Endothelial cell of umbilical vein (primary cell): ENCODE data around the gene CDC37. TPM values are rescaled to one million over a fixed set of nuclear protein-coding genes. Genes with fewer than 3 reads are reported as not detected.

ENCODE experiments used
- Bru-seq: library from RNA; stranded (reverse); fragments of 400-500 nt; gene quantifications from one replicate; lab custom pipeline; 2021; lab: Mats Ljungman, UMichigan
- BruChase-seq, 2 experiments: library from RNA; stranded (reverse); fragments of 400-500 nt; gene quantifications; one replicate each; lab custom pipeline; 2021; lab: Mats Ljungman, UMichigan
- BruUV-seq: library from RNA; stranded (reverse); fragments of 400-500 nt; replicated peaks from 2 replicates; lab custom pipeline; 2021; lab: Mats Ljungman, UMichigan
- CTCF ChIA-PET: fragments of 300-600, 350-600 bp; sonication (Branson Sonifier 250); formaldehyde crosslinking; loops from one replicate; lab custom pipeline; 2021; ENCODE audit warnings: antibody characterized with exemption, inconsistent platforms; lab: Charles Lee
- POLR2A ChIA-PET: fragments of 300-600, 350-600 bp; sonication (Branson Sonifier 250); formaldehyde crosslinking; loops from one replicate; lab custom pipeline; 2021; ENCODE audit warnings: antibody characterized with exemption, inconsistent platforms; lab: Charles Lee
- DNase-seq: peaks from one replicate; pipeline ENCODE4 v3.0.0-alpha.2; 2011; ENCODE audit warnings: low read depth, low spot score
- FAIRE-seq: peaks from 2 replicates; lab custom pipeline; 2011; peaks lifted over from hg19 to GRCh38; lab: Jason Lieb, UNC
- H2AFZ ChIP-seq: 2 replicates; pipeline ENCODE4 v1.6.0; 2012; ENCODE audit warnings: low read depth, low read length, control low read depth, inconsistent platforms
- H3K27ac ChIP-seq: 2 replicates; pipeline ENCODE4 v1.5.1; 2011; ENCODE audit warnings: low read depth, mild to moderate bottlenecking, control low read depth, low read length, moderate library complexity; ENCODE audit not compliant: insufficient read depth
- H3K27me3 ChIP-seq, 2 experiments: 2 replicates each; pipeline versions ENCODE4 v1.6.0 to v1.6.1; 2011; ENCODE audit warnings: low read length in 2 of 2, mixed read lengths in 1 of 2; ENCODE audit not compliant: control insufficient read depth in 2 of 2, insufficient read depth in 2 of 2
- H3K36me3 ChIP-seq, 2 experiments: 2 replicates in 1 of 2; 3 replicates in 1 of 2; pipeline ENCODE4 v1.5.1; 2011; ENCODE audit warnings: low read length in 2 of 2, mild to moderate bottlenecking in 1 of 2, moderate library complexity in 1 of 2; ENCODE audit not compliant: control insufficient read depth in 2 of 2, insufficient read depth in 2 of 2; ENCODE audit errors: extremely low read depth in 1 of 2
- H3K4me1 ChIP-seq: 3 replicates; pipeline ENCODE4 v1.5.1; 2011; ENCODE audit warnings: mild to moderate bottlenecking, low read length; ENCODE audit not compliant: control insufficient read depth, insufficient read depth; ENCODE audit errors: extremely low read depth
- H3K4me2 ChIP-seq: 2 replicates; pipeline ENCODE4 v1.6.1; 2011; ENCODE audit warnings: low read length, control low read depth, mixed read lengths; ENCODE audit not compliant: insufficient read depth
- H3K4me3 ChIP-seq, 3 experiments: fragments of 200-600 bp in 1 of 3; sonication (generic), shearing (Covaris generic) in 1 of 3; replicated peaks in 1 of 3; 2 replicates each; pipeline ENCODE4 v1.5.1; 2011 to 2016; ENCODE audit warnings: control low read depth in 3 of 3, low read length in 3 of 3, mild to moderate bottlenecking in 2 of 3, inconsistent platforms in 1 of 3, low read depth in 1 of 3, moderate library complexity in 1 of 3; ENCODE audit not compliant: insufficient read depth in 1 of 3
- H3K79me2 ChIP-seq: 2 replicates; pipeline ENCODE4 v1.6.0; 2012; ENCODE audit warnings: low read length, inconsistent platforms; ENCODE audit not compliant: control insufficient read depth, insufficient read depth
- H3K9ac ChIP-seq: replicated peaks from 2 replicates; pipeline ENCODE3; 2011; ENCODE audit warnings: low read length, control low read depth; ENCODE audit not compliant: insufficient read depth; ENCODE audit errors: extremely low read depth
- H3K9me1 ChIP-seq: replicated peaks from 3 replicates; pipeline ENCODE4 v1.6.0; 2011; ENCODE audit warnings: mild to moderate bottlenecking, low read length; ENCODE audit not compliant: control insufficient read depth, insufficient read depth; ENCODE audit errors: extremely low read depth
- H3K9me3 ChIP-seq: replicated peaks from 2 replicates; pipeline ENCODE4 v1.5.1; 2012; ENCODE audit warnings: low read length, inconsistent platforms; ENCODE audit not compliant: control insufficient read depth, insufficient read depth
- H4K20me1 ChIP-seq: replicated peaks from 2 replicates; pipeline ENCODE3; 2011; ENCODE audit warnings: mild to moderate bottlenecking, low read length; ENCODE audit not compliant: control insufficient read depth, insufficient read depth; ENCODE audit errors: extremely low read depth
- CTCF ChIP-seq, 2 donors: IDR thresholded peaks; 1 replicate in 1 of 2; 2 replicates in 1 of 2; pipeline ENCODE4 v1.5.1; 2011; ENCODE audit warnings: low read length in 2 of 2, mild to moderate bottlenecking in 2 of 2, moderate library complexity in 2 of 2, control low read depth in 1 of 2, inconsistent platforms in 1 of 2, low read depth in 1 of 2; ENCODE audit not compliant: insufficient read depth in 1 of 2; ENCODE audit errors: extremely low read depth in 1 of 2
- EZH2 ChIP-seq: IDR thresholded peaks from 2 replicates; pipeline ENCODE4 v1.6.1; 2012; ENCODE audit warnings: borderline replicate concordance, low read depth, mild to moderate bottlenecking, moderate library complexity, low read length, inconsistent platforms; ENCODE audit not compliant: severe bottlenecking
- FOS ChIP-seq: IDR thresholded peaks from 2 replicates; pipeline ENCODE4 v1.6.1; 2011; ENCODE audit warnings: mild to moderate bottlenecking, low read length, moderate library complexity, borderline replicate concordance; ENCODE audit not compliant: insufficient read depth
- GATA2 ChIP-seq: IDR thresholded peaks from 2 replicates; pipeline ENCODE4 v1.7.0; 2011; ENCODE audit warnings: low read depth, mild to moderate bottlenecking, moderate library complexity, mixed read lengths, low read length; ENCODE audit not compliant: insufficient read length, insufficient read depth
- JUN ChIP-seq: IDR thresholded peaks from 2 replicates; pipeline ENCODE4 v1.6.1; 2011; ENCODE audit warnings: borderline replicate concordance, low read depth; ENCODE audit not compliant: insufficient read length, insufficient read depth
- MYC ChIP-seq: IDR thresholded peaks from one replicate; pipeline ENCODE4 v1.6.1; 2011; ENCODE audit warnings: mild to moderate bottlenecking, low read depth, low read length
- POLR2A ChIP-seq: IDR thresholded peaks from 2 replicates; pipeline ENCODE4 v1.6.1; 2012; ENCODE audit warnings: low read depth, mild to moderate bottlenecking, control low read depth, low read length
- POLR2AphosphoS5 ChIP-seq: IDR thresholded peaks from 2 replicates; pipeline ENCODE4 v1.6.1; 2012; ENCODE audit warnings: low read depth, mild to moderate bottlenecking, control low read depth, low read length, moderate library complexity; ENCODE audit not compliant: insufficient read depth
- dilution Hi-C: fragments of 300-500 bp; cut with MboI; formaldehyde crosslinking; loops from one replicate; pipeline ENCODE4 v1.15.0; 2019; ENCODE audit warnings: low sequenced_read_pairs; ENCODE audit not compliant: extremely low pct_ligation_motif_present
- intact Hi-C: fragments of 100-400 bp; cut with micrococcal nuclease; formaldehyde crosslinking; loops from one replicate; pipeline ENCODE4 v1.10.0; 2022
- long read RNA-seq: library from polyadenylated mRNA; stranded (forward); transcript quantifications from one replicate; pipeline ENCODE4 v2.0.0, GENCODE V29; 2021
- polyA minus RNA-seq, 3 experiments: library from RNA; depleted of rRNA, polyadenylated mRNA; stranded (reverse); fragments of >200 nt; gene quantifications; 1 replicate in 1 of 3; 2 replicates in 2 of 3; pipeline ENCODE4 v1.2.3, GENCODE V29; 2011
- polyA plus RNA-seq, 4 experiments: library from polyadenylated mRNA; depleted of rRNA in 3 of 4; stranded (reverse) in 3 of 4; unstranded in 1 of 4; fragments of >200 nt; gene quantifications; 2 replicates each; pipeline versions ENCODE4 v1.2.1 to v1.2.3, GENCODE V29; 2011 to 2012; ENCODE audit warnings: missing spikeins in 1 of 4
- total RNA-seq: library from RNA; stranded (reverse); gene quantifications from 2 replicates; pipeline ENCODE4 v1.2.3, GENCODE V29; 2021
- TF ChIP-seq, protein P1 (sequence below): IDR thresholded peaks from 2 replicates; pipeline ENCODE4 v1.6.1; 2011; ENCODE audit not compliant: insufficient read depth, insufficient read length

CDC37 gene
- total RNA-seq (275 and 300 TPM in 2 replicates), polyA plus RNA-seq (366 and 372 TPM in 2 replicates), polyA minus RNA-seq (147 and 176 TPM in 2 replicates), Bru-seq, nascent RNA (percentile 79 among the genes with signal in this experiment), BruChase-seq, experiment 1, labeled RNA remaining after a 6-hour chase (percentile 91 among the genes with signal in this experiment), BruChase-seq, experiment 2, labeled RNA remaining after a 2-hour chase (percentile 82 among the genes with signal in this experiment)
- polyA plus RNA-seq (2011; cell fraction: cytosol; rRNA removed) = 471 and 535 TPM in 2 replicates
- 1,255 and 1,369 TPM in 2 replicates for polyA plus RNA-seq (2011; cell fraction: nucleus; rRNA removed)
- 348 and 387 TPM in 2 replicates for polyA plus RNA-seq (2012)
- polyA minus RNA-seq (2011; cell fraction: cytosol; rRNA and poly(A)+ RNA removed) = 106 TPM
- 60.9 and 125 TPM in 2 replicates for polyA minus RNA-seq (2011; cell fraction: nucleus; rRNA and poly(A)+ RNA removed)
- long read RNA-seq, transcript CDC37-209 (7 exons, 1,377 nt) = minor isoform, 91 of 785 reads
- long read RNA-seq, transcript CDC37-201 (8 exons, 1,608 nt) = major isoform, 480 of 785 reads
- long read RNA-seq, partial matches to known transcripts = 118 of 785 reads
- long read RNA-seq, other reads (novel, unspliced or antisense) = 95 of 785 reads

- H3K4me2 ChIP-seq = peak within 1 kb of the TSS; percentile 86
- ChIA-PET POLR2A (interaction anchor here (0.6 kb wide), 1 partner anchor 138 kb away, joined by 3 read pairs; no protein-coding TSS in a partner anchor), CTCF (interaction anchor here (0.6 to 8.3 kb wide), 21 partner anchors 12 to 467 kb away, joined by 3 to 108 read pairs (median 6); partner anchors contain the start of genes CDKN2D and ICAM1)
- peaks cover 4 to 6% of the 10 kb centered on the region in 2 experiments for H3K36me3 ChIP-seq
- H3K27ac ChIP-seq = peak within 1 kb of the TSS; percentile 88
- H3K9me3 ChIP-seq = no peaks in the 10 kb centered on the region
- H4K20me1 ChIP-seq = no peaks in the 10 kb centered on the region
- peaks cover 12 to 23% of the 10 kb centered on the region in 2 experiments for H3K27me3 ChIP-seq
- H3K79me2 ChIP-seq = peaks cover 48% of the 10 kb centered on the region
- peak within 1 kb of the TSS; percentile 95 to 98 (median 95) for H3K4me3 ChIP-seq
- DNase-seq (peak; percentile 98), FAIRE-seq (peak; percentile 98)
- H3K9me1 ChIP-seq = no peaks in the 10 kb centered on the region
- intact Hi-C loops (loop anchor here (1.0 to 5.0 kb wide), 6 partner anchors 13 to 294 kb away; partner anchors contain the start of gene CDKN2D), dilution Hi-C loops (no loop called here)
- H3K9ac ChIP-seq = peak within 1 kb of the TSS; percentile 96
- H2AFZ ChIP-seq = peak within 1 kb of the TSS; percentile 89
- TSS peak; percentile 52 for BruUV-seq
- TF ChIP-seq CTCF (IDR thresholded peaks at IDR 0.05; ENCODE audit: extremely low read depth in 1 of 2, insufficient read depth in 1 of 2, low read depth in 1 of 2, low read length in 2 of 2) (no peak), POLR2A (peak; percentile 97), FOS (no peak), EZH2 (no peak), POLR2AphosphoS5 (peak; percentile 96), JUN (peak; percentile 20), GATA2 (no peak), MYC (no peak)
- TF ChIP-seq, protein P1, sequence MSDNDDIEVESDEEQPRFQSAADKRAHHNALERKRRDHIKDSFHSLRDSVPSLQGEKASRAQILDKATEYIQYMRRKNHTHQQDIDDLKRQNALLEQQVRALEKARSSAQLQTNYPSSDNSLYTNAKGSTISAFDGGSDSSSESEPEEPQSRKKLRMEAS = peak; percentile 14
- H3K4me1 ChIP-seq = peaks cover 15% of the 10 kb centered on the region
These were observed at the start of gene CDC37 for GRCh38 chr19:10403137-10404021. CDC37 (minus strand) TSS chr19:10403542; CDS start chr19:10403479, 63 bp downstream.
